Measurements from ENCODE around the gene CHCHD6.

Gene CHCHD6

DNA sequence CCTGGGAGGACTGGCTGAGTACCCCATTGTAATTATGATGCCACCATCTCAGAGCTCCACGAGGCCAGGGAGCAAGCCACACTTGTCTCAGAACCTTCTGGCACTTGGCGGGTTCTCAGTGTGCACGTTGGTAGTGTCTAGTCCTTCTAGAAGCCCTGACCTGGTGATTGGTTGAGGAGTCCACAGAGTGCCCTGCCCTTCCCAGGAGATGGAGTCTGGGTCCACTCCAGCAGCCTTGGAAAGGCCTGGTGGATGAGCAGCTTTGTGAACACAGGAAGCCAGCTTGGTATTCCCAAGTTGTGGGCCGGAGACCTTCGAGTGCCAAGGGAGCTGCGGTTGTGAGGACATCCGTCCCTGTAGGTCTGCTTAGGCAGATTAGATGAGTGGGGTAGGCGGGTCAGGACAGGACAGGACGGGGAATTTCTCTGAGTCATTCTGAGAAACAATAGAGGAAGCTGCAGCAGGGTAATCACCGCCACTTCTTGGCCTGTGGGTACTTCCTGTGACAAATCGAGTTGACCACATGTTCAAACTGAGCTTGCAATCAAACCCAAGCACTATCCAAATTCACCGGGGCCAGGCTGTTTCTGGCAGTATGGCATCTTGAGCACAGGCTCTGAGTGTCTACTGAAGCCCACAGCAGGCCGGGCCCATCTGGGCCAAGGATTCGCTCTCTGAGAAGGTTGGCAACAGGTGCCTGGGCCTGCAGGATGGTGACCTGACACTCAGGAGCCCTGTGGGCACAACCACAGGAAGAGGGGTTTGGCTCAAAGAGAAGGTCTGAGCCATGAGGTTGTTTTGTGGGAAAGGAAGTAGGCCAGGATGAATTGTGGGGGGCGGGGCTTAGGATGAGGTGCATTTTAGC, 207.4 kb downstream of the CHCHD6 start:
- DNase-seq (ENCODE audit: low spot score) = no peak
- H3K4me3 ChIP-seq = no peak overlapping the region
- TF ChIP-seq, protein P1, sequence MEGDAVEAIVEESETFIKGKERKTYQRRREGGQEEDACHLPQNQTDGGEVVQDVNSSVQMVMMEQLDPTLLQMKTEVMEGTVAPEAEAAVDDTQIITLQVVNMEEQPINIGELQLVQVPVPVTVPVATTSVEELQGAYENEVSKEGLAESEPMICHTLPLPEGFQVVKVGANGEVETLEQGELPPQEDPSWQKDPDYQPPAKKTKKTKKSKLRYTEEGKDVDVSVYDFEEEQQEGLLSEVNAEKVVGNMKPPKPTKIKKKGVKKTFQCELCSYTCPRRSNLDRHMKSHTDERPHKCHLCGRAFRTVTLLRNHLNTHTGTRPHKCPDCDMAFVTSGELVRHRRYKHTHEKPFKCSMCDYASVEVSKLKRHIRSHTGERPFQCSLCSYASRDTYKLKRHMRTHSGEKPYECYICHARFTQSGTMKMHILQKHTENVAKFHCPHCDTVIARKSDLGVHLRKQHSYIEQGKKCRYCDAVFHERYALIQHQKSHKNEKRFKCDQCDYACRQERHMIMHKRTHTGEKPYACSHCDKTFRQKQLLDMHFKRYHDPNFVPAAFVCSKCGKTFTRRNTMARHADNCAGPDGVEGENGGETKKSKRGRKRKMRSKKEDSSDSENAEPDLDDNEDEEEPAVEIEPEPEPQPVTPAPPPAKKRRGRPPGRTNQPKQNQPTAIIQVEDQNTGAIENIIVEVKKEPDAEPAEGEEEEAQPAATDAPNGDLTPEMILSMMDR (IDR thresholded peaks at IDR 0.05) = no peak
- peak overlapping the region; percentile 16 to 66 for H3K27ac ChIP-seq

DNA sequence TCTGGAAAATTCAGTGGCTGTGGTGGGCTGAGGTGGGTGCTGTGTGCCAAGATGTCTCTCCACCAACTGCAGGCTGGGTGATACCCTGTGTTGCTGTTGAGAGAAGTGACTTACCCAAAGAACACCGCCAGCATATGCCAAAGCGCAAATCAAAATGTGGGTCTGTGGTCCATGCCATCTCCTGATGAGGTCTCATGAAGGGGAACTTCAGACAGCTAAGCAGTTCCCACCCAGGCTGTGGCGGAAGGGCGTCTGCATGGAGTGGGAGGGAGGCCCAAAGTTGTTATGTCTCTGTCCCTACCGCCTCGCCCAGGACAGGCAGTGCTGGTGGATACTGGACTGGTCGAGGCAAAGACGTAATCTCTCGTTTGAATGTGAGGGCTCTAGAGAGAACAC, 208.0 kb downstream of the CHCHD6 start:
- DNase-seq (ENCODE audit: low spot score) = no peak
- Histone ChIP-seq H3K27ac (peak overlapping the region in 1 of 2 donors; percentile 66), H3K4me3 (no peak overlapping the region)
- TF ChIP-seq, protein P1 (IDR thresholded peaks at IDR 0.05) = no peak

- TF ChIP-seq, protein P1 (IDR thresholded peaks at IDR 0.05) = no peak
- Histone ChIP-seq H3K27ac (no peak overlapping the region), H3K4me3 (no peak overlapping the region)
- no peak for DNase-seq (ENCODE audit: low spot score)
Observed at GRCh38 chr3:126912491-126913195, 208.6 kb downstream of the CHCHD6 start.

DNA sequence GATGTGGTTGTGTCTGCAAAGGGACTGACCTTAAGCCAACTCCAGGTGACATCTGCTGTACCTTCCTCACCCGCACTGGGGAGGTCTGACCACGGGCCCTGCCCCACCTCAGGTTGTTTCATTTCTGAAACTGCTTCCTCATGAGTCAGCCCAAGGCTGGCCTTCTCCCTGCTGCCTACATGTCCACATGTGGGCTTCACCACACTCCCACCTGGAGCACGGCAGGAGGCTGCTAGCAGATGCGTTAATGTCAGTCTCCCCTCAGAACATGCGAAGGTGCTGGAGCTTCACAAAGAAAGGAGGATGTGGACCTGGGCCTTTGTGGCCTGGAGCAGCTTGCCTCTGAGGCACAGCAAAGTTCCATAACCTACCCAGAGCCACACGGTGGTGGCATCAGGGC, 209.5 kb downstream of the CHCHD6 start:
- H3K4me3 ChIP-seq = no peak overlapping the region
- no peak for DNase-seq (ENCODE audit: low spot score)
- TF ChIP-seq, protein P1 (IDR thresholded peaks at IDR 0.05) = no peak
- H3K27ac ChIP-seq = no peak overlapping the region

- TF ChIP-seq, protein P1 (IDR thresholded peaks at IDR 0.05) = no peak
- no peak overlapping the region for H3K4me3 ChIP-seq
- DNase-seq (ENCODE audit: low spot score) = no peak
- H3K27ac ChIP-seq = no peak overlapping the region
Observed at GRCh38 chr3:126914226-126914625, 210.2 kb downstream of the CHCHD6 start.

DNA sequence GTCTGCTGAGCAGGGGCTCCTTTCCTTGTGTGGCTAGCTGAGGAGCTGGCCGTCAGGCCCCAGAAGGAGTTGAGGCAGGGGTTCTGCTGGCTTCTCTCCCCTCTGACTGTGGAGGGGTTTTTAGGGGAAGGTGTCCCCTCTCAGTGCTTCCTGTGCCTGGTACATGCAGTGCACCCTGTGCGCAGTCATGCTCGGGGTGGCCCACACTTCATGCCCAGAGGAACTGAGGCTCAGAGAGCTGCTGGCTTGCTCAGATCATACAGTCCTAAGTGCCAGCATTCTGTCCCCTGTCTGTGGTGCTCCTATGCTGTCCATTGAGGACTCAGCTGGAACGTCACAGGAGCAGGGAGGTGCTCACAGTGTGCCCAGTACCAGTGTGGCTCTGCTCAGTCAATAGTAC, 211.0 kb downstream of the CHCHD6 start:
- no peak overlapping the region for H3K4me3 ChIP-seq
- TF ChIP-seq, protein P1 (IDR thresholded peaks at IDR 0.05) = no peak
- H3K27ac ChIP-seq = no peak overlapping the region
- DNase-seq (ENCODE audit: low spot score) = no peak

All from coronary artery (tissue), 2 donors.